ENCODE results near the gene TSPAN4. TPM values are rescaled to one million over a fixed set of nuclear protein-coding genes. Genes with fewer than 3 reads are reported as not detected.

Gene TSPAN4
- total RNA-seq, 4 donors from 2014 or later = 14.4 to 34.8 (median 21.5) TPM

DNA sequence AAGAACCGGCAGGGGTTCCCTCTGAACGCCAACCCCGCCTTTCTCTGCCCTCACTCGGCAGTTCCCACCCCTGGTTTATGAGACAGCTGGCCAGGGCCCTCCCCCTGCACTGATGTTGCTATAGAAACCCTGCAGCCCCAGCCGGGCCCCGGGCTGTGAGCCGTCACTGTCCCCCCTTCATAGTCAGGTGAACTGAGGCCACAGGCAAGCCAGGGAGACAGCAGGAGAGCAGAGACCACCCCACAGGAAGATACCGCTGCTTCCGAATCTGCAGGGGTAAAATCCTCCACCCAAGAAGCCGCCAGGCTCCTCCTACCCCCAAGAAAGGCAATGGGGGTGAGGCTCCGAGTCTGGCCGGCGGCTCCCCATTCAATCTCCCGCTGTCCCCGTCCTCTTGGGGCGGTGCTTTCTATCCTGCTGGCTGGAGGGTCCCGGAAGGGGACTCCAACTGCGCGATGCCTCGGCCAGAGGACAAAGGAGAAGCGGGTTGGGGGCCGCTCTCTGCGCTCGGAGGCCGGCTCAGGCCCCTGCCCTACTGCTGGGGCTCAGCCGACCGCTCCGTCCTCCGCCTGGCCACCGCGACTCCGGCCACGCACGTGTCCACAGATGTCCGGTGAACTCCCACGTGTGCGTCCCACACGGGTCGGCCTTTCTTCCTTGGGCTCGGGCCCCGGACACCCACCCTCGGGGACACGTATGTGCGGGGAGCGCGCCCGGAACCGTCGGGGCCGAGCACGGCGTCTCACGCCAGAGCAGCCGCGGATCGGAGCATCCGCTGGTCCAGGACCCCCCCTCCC is 45.2 kb upstream of the TSPAN4 start:
- in situ Hi-C loops (cut with MboI; ENCODE audit: low sequenced_read_pairs in 4 of 4) (no loop called here), intact Hi-C loops (cut with DNase I; ENCODE audit: low total_unique reads) (loop anchor here (1.0 to 5.0 kb wide), 3 partner anchors 50 to 135 kb away; partner anchors contain the start of gene TALDO1)
- H3K4me1 ChIP-seq = peaks cover 11 to 35% of the 10 kb centered on the region in 2 donors
- peaks cover 12 to 26% (median 24%) of the 10 kb centered on the region in 3 donors for H3K27me3 ChIP-seq
- H3K27ac ChIP-seq = peak overlapping the region; percentile 57 to 69 (median 64)
- ATAC-seq = peak; percentile 33 to 35
- H3K9me3 ChIP-seq = no peaks in the 10 kb centered on the region
- no peak for DNase-seq
- H3K4me3 ChIP-seq = peak overlapping the region; percentile 64 to 71 (median 68)
- H3K36me3 ChIP-seq = peaks cover 0 to 33% of the 10 kb centered on the region in 2 donors
- TF ChIP-seq POLR2A (IDR thresholded peaks at IDR 0.05) = no peak
- TF ChIP-seq, protein P1, sequence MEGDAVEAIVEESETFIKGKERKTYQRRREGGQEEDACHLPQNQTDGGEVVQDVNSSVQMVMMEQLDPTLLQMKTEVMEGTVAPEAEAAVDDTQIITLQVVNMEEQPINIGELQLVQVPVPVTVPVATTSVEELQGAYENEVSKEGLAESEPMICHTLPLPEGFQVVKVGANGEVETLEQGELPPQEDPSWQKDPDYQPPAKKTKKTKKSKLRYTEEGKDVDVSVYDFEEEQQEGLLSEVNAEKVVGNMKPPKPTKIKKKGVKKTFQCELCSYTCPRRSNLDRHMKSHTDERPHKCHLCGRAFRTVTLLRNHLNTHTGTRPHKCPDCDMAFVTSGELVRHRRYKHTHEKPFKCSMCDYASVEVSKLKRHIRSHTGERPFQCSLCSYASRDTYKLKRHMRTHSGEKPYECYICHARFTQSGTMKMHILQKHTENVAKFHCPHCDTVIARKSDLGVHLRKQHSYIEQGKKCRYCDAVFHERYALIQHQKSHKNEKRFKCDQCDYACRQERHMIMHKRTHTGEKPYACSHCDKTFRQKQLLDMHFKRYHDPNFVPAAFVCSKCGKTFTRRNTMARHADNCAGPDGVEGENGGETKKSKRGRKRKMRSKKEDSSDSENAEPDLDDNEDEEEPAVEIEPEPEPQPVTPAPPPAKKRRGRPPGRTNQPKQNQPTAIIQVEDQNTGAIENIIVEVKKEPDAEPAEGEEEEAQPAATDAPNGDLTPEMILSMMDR (IDR thresholded peaks at IDR 0.05 in 4 of 5, conservative IDR thresholded peaks at IDR 0.05 in 1 of 5) = no peak

DNA sequence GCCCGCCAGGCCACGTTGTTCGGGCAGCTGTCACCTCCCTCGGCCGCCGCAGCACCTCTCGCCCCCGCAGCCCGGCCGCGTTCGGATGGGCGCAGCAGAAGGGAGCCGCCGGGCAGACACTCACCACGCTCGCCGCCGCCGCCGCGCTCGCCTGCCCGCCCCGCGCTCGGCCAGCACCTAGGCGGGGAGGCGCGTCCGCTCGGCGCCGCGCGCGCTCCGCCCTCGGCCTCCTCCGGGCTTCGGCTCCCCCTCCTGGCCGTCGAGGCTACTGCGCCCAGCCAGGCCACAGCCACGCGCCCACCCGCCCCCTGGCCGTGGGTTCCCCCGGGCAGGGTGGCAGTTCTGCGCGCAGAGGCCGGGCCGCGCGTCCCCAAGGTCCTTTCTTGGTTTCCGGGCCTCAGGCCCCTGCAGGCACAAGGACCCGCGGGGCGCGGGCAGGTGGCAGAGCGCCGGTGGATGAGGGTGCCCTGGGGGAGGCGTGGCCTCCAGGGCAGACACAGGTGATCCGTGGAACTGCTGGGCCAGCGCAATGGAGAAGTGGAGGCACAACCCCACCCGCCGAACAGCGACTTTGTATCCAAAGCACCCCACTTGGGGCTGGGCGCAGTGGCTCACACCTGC is 44.4 kb upstream of the TSPAN4 start, which contains the start of gene SLC25A22:
Gene SLC25A22, minus strand, starts transcription at position 189 of the 621 bp plus-strand sequence. CDS start 3,275 bp downstream, outside the sequence.
- Histone ChIP-seq H3K36me3 (peaks cover 0 to 40% of the 10 kb centered on the region in 2 donors), H3K9me3 (no peaks in the 10 kb centered on the region)
- peak; percentile 67 to 79 for ATAC-seq

DNA sequence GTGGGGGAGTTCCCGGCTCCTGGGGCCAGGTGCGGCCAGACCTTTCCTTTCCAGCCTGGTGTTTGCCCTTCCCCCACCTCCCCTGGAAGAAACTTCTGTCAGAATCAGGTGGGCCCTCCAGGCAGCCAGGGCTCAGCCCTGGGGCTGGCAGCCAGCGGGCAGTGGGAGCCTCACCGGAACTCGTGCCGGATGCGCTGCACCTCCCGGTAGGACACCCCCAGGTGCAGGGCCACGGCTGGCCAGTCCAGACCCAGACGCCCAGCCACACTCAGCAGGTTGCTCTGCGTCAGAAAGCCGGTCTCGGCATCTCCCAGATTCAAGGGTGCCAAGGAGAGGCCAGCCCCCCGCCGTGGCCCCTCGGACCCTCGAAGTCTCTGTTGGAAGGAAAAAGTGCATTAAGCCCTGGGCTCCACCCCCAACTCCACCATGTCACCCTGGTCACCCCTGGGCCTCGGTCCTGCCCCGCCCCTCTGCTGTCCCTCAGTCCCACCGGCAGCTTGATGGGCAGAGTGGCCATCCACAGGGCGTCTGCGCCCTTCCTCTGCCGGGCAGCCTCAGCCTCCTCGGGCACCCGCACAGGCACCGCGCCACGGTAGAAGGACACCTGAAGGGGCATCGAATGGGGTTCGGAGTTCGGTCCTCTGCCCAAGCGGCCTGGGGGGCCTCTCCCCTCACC is 42.9 kb upstream of the TSPAN4 start:
- TF ChIP-seq, protein P1 (IDR thresholded peaks at IDR 0.05 in 4 of 5, conservative IDR thresholded peaks at IDR 0.05 in 1 of 5) = no peak
- TF ChIP-seq POLR2A (IDR thresholded peaks at IDR 0.05) = no peak
- Histone ChIP-seq H3K27me3 (peaks cover 3 to 11% (median 8%) of the 10 kb centered on the region in 3 donors), H3K9me3 (no peaks in the 10 kb centered on the region), H3K27ac (no peak overlapping the region), H3K36me3 (peaks cover 0 to 41% of the 10 kb centered on the region in 2 donors), H3K4me3 (no peak overlapping the region), H3K4me1 (peaks cover 22 to 46% of the 10 kb centered on the region in 2 donors)
- ATAC-seq (no peak), DNase-seq (no peak)
- intact Hi-C loops (cut with DNase I; ENCODE audit: low total_unique reads) = loop anchor here (5.0 kb wide), 1 partner anchor 137 kb away; no protein-coding TSS in a partner anchor
- in situ Hi-C loops (cut with MboI; ENCODE audit: low sequenced_read_pairs in 4 of 4) = no loop called here

More for the DNA sequence above, 44.4 kb upstream of the TSPAN4 start, which contains the start of gene SLC25A22:
- peak in 1 of 2 donors; percentile 57 for DNase-seq
- peak within 1 kb of the TSS; percentile 64 to 71 (median 68) for H3K4me3 ChIP-seq
- H3K27ac ChIP-seq = peak within 1 kb of the TSS; percentile 57 to 69 (median 64)
- intact Hi-C loops (cut with DNase I; ENCODE audit: low total_unique reads) = loop anchor here (1.0 to 5.0 kb wide), 3 partner anchors 51 to 136 kb away; partner anchors contain the start of gene TALDO1
- in situ Hi-C loops (cut with MboI; ENCODE audit: low sequenced_read_pairs in 4 of 4) = no loop called here
- TF ChIP-seq, protein P1 (IDR thresholded peaks at IDR 0.05 in 4 of 5, conservative IDR thresholded peaks at IDR 0.05 in 1 of 5) = peak; percentile 73 to 97 (median 92)
- TF ChIP-seq POLR2A (IDR thresholded peaks at IDR 0.05) = no peak
- peaks cover 11 to 35% of the 10 kb centered on the region in 2 donors for H3K4me1 ChIP-seq
- peaks cover 10 to 24% (median 23%) of the 10 kb centered on the region in 3 donors for H3K27me3 ChIP-seq

DNA sequence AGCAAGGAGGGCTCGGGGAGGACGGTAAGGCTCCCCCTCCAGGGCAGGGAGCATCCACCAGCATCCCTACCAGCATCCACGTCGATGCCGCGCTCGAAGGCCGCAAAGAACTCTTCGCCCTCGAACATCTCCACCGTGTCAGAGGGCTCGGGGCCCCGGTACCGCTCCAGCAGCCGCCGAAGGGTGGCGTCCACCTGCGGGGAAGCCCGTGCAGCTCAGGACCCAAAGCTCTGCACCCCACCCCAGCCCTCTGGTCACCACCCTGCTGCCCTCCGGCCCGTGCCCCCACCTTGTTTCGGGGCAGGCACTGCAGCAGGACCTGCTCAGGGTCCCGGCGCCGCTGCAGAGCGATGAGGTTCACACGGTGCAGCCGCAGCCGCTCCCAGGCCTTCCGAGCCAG is 42.2 kb upstream of the TSPAN4 start:
- no peak for DNase-seq
- intact Hi-C loops (cut with DNase I; ENCODE audit: low total_unique reads) (no loop called here), in situ Hi-C loops (cut with MboI; ENCODE audit: low sequenced_read_pairs in 4 of 4) (no loop called here)
- Histone ChIP-seq H3K4me3 (no peak overlapping the region), H3K9me3 (no peaks in the 10 kb centered on the region), H3K4me1 (peaks cover 23 to 44% of the 10 kb centered on the region in 2 donors), H3K27ac (no peak overlapping the region), H3K36me3 (peaks cover 0 to 41% of the 10 kb centered on the region in 2 donors), H3K27me3 (peaks cover 0 to 6% (median 3%) of the 10 kb centered on the region in 3 donors)
- no peak for TF ChIP-seq POLR2A (IDR thresholded peaks at IDR 0.05)
- TF ChIP-seq, protein P1 (IDR thresholded peaks at IDR 0.05 in 4 of 5, conservative IDR thresholded peaks at IDR 0.05 in 1 of 5) = no peak
- ATAC-seq = no peak

All from gastrocnemius medialis (tissue), 4 donors.